ENCODE measurements around the gene ST6GALNAC1.

DNA sequence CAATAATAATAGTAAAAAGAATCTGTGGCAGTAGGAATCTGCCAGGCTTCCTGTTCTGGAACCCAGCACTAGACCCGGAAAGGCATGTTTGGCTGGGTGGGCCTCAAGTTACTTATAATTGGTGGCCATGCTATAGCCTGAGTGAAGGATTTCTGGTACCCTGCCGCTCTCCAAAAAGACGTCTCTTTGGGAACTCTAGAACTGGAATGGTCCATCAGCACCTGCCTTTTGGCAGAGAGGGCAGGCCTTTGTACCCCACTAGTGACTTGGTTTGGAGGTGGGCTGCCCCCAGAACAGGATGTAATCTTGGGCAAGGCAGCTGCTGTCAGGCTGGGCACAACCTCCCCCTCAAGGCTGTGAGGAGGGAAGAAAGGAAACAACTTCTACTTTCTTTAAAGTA lies 29.3 kb upstream of the ST6GALNAC1 start:
- TF ChIP-seq FOXA1 (IDR thresholded peaks at IDR 0.05): no peak
- TF ChIP-seq FOXA1 (CRISPR knock-in tag; IDR thresholded peaks at IDR 0.05): no peak
- TF ChIP-seq, protein P1, sequence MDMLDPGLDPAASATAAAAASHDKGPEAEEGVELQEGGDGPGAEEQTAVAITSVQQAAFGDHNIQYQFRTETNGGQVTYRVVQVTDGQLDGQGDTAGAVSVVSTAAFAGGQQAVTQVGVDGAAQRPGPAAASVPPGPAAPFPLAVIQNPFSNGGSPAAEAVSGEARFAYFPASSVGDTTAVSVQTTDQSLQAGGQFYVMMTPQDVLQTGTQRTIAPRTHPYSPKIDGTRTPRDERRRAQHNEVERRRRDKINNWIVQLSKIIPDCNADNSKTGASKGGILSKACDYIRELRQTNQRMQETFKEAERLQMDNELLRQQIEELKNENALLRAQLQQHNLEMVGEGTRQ (IDR thresholded peaks at IDR 0.05; ENCODE audit: low read depth, low read length): no peak
- TF ChIP-seq, protein P1 (CRISPR knock-in tag; IDR thresholded peaks at IDR 0.05; ENCODE audit: borderline replicate concordance): no peak
- no peak for TF ChIP-seq SYNCRIP (IDR thresholded peaks at IDR 0.05; ENCODE audit: insufficient read depth, low read depth, low read length)
- TF ChIP-seq SIX1 (CRISPR knock-in tag; IDR thresholded peaks at IDR 0.05; ENCODE audit: borderline replicate concordance): no peak
- TF ChIP-seq CREB1 (IDR thresholded peaks at IDR 0.05): no peak
- TF ChIP-seq CREB1 (CRISPR knock-in tag; IDR thresholded peaks at IDR 0.05): no peak
- no peak for TF ChIP-seq NFRKB (IDR thresholded peaks at IDR 0.05)
- TF ChIP-seq, protein P2, sequence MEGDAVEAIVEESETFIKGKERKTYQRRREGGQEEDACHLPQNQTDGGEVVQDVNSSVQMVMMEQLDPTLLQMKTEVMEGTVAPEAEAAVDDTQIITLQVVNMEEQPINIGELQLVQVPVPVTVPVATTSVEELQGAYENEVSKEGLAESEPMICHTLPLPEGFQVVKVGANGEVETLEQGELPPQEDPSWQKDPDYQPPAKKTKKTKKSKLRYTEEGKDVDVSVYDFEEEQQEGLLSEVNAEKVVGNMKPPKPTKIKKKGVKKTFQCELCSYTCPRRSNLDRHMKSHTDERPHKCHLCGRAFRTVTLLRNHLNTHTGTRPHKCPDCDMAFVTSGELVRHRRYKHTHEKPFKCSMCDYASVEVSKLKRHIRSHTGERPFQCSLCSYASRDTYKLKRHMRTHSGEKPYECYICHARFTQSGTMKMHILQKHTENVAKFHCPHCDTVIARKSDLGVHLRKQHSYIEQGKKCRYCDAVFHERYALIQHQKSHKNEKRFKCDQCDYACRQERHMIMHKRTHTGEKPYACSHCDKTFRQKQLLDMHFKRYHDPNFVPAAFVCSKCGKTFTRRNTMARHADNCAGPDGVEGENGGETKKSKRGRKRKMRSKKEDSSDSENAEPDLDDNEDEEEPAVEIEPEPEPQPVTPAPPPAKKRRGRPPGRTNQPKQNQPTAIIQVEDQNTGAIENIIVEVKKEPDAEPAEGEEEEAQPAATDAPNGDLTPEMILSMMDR (CRISPR knock-in tag; IDR thresholded peaks at IDR 0.05): no peak

Measured in HepG2 (cell line).